ENCODE results near the gene SLC9A9. TPM values are rescaled to one million over a fixed set of nuclear protein-coding genes. Genes with fewer than 3 reads are reported as not detected.

SLC9A9 gene
- total RNA-seq, 1 donor from 2014 or later = 1.2 TPM

DNA sequence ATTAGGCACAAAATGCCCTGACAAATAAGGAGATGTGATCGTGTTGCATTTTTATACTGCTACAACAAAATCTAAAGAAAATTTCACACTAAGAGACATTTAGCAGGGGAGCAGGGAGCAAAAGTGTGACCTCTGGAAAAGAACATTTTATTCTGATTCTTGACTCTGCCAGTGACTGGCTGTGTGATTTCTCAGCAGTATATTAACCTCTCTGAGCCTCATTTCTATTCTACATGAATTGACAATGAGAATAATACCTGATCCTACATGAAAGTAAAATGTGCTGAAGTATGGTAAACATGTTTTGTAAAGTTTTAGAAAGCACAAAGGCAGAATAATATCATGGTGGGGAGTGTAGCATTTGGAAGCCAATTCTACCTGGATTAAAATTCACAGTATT, 273.3 kb downstream of the SLC9A9 start:
- DNase-seq (ENCODE audit: extremely low read depth, low read depth, low spot score) = no peak

DNA sequence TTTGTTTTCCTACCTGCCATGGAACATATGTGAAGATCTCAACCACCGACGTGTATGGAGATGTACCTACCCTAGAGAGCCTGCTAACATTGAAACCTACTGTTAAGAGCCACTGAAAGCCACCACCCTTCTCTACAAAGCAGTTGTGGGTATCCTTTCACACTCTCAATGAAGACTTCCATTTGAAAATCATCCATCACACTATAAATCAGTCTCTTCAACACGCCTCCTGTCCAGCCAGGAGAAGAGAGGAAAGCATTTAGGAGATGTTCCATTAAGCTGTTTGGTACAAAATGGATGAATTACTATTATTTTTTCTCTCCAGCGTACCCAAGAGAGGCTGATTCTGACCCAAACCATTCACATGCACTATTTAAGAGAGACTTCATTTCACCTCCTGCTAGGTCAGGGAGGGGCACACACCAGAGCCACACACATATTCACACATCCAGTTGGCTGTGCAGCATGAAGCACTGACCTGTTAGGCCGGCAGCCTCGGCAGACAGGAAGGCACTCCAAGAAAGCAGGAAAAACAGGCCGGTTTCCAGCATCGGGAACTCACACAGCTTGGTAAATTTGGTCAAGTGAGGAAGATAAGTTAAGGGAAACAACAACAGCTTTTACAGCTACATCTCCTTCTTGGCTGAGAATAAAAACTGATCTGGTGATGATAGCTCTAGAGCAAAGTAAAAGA, 274.5 kb downstream of the SLC9A9 start:
- DNase-seq (ENCODE audit: extremely low read depth, low read depth, low spot score) = no peak

DNA sequence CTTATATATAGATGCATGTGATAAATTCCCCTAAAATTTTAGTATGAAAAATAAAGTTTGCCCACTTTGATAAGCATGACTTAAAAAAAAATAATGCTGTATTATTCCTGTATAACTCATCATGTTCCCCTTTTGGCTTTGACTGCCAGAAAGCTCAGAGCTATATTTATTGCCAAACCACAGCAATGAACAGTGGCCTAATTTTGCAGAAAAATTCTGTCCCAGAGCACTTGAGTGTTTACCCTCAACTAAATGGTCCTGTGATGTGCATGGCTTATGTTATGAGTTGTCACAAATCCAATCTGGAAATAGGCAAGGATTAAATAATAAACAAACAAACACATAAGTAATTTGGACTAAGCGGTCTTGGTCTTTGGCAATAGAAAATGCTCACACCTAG, 276.7 kb downstream of the SLC9A9 start:
- no peak for DNase-seq (ENCODE audit: extremely low read depth, low read depth, low spot score)

DNA sequence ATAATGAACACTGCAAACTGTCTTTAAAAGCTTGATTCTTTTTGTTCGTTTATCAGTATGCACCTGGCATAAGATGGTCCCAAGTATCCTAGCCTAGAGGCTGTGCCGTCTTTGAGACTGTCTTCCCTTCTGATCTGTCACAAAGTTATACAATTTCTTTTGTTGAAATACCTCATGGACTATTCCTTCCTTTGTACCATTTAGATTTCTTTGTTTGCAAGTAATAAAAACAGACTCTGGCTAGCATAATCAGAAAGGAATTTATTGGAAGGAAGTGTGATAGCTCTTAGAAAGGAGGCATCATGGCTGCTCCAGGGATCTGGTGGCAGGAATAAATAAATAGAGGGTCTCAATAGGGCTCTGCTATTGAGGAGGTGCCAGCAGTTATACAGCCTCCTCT, 280.4 kb downstream of the SLC9A9 start:
- peak; percentile 20 for DNase-seq (ENCODE audit: extremely low read depth, low read depth, low spot score)

DNA sequence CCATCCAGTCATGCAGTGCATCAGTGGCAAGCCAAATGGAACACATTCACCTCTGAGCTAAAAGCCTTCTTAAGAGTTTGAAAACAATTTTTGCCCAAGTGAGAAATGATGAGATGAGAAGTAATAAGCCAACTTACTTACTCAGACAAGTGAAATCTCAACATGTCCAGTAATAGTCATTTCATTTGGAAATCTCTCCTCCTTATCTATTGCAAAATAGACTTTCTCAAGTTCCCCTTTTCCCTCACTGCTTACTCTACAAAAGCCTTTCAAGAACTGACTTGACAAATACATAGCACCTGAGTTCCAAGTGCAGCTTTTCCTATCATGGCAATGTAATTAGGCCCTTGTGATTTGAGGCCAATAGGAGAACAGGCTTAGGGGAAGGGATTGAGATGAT, 282.3 kb downstream of the SLC9A9 start:
- DNase-seq (ENCODE audit: extremely low read depth, low read depth, low spot score) = no peak

DNA sequence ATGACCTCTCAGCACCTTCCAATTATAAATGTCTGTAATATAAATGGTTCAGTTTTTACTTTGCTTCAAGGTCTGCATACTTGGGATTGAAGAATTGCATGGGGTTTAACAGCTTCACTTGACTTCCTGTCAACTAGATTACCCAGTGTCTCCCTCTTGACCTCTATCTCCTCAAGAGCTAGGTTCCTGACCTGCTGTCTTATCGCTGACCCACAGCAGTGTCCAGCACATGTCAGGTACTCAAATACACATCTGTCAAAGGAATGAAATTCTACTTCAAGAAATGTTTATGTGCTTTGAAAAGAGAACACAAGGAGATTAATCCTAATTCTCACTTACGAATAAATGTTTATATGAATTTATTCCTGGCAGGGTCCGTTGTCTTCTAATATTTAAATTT, 284.5 kb downstream of the SLC9A9 start:
- no peak for DNase-seq (ENCODE audit: extremely low read depth, low read depth, low spot score)

DNA sequence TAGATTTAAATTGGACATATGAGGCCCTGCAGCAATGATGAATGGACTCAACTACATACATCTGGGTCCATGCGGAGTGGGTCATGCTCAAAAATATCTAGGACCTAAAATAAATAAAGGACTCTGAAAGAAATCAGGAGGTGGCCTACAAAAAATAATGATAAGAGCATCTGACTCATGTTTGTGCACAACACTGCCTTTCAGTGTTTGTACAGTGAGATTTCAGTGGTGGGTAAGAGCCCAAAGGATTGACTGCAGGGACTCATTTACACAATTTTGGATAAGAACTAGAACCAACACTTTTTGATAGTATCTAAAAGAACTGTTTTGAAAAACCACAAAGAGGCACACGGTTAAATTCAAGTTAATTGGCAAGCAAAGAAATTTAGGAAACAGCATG, 285.5 kb downstream of the SLC9A9 start:
- DNase-seq (ENCODE audit: extremely low read depth, low read depth, low spot score) = no peak

DNA sequence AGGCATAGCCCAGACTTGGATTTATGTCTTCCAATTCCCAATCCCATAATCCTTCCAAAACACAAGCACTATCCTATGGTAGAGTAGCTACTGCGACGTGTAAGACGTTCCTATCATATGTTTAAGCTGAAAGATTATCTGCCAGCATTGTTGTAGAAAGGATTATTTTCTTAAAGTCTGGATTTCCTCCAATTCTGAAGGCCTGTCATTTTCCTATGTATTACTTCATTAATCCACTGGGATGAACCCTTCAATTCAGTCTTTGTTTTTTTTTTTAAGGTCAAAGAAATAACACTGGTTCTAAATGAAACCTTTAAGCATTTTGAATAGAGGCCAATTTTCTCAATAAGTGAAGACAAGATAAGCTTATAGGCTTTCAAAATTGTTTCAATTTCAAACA, 289.0 kb downstream of the SLC9A9 start:
- DNase-seq (ENCODE audit: extremely low read depth, low read depth, low spot score) = no peak

DNA sequence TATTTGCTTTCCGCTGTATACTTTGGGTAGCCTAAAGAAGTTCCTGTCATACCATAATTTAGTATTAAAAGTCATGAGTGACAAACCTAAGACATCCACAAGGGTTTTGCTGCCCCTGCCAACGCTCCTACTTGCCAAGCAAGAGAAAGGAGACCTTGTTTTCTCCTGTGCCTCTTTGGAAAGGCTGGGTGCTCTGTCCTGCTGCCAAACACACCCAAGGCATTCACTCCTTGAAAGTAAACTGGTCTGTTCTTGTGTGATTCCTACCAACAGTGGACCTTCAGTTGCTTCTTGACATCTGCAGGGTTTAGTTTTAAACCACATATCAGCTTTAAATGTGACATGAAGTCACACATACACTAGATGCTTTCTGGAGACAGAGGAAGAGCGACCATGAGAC, 295.4 kb downstream of the SLC9A9 start:
- DNase-seq (ENCODE audit: extremely low read depth, low read depth, low spot score) = no peak

DNA sequence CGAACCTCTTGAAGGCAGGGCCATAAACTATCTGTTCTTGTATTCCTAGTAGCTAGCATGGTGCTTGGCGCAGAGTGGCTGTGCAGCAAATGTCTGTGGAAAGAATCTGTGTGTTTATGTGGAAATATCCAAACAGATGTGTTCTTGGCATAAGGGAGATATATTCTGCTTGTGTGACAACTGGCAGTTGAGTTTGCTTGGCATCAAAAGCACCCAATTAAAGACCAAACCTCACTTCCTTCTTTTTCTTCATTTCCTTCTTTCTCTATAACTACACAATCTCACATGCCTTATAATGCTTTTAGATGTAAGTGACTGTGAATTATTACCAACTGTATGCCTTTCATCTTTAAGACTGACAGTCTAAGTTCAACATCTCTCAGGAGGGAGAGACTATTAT, 296.5 kb downstream of the SLC9A9 start:
- no peak for DNase-seq (ENCODE audit: extremely low read depth, low read depth, low spot score)

DNA sequence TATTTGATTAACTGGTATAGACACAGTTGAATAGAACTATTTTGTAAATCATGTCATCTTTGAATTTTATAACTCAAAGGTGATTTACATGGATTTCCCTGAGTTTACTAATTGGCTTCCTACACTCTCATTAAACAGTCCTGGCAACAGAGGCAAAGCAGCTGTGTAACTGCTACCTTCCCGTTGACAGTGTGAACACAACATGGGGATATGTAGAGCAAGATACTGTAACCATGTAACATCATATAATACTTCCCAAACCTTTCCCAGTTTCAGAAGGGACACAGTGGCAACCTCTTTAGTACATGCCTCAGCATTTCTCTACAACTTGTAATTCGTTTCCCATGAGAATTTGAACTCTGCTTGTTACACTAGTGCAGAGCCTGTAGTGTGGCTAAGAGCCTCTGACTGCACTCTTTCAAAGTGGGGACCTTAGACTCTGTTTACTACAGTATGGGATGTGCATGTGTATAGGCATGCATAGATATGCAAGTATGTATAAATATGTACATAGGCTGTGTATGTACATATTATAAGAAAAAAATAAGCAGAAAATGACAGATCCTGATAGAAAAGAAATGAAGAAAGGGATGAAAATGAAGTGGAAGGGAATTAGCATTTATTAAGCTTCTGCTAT, 299.3 kb downstream of the SLC9A9 start:
- no peak for DNase-seq (ENCODE audit: extremely low read depth, low read depth, low spot score)

DNA sequence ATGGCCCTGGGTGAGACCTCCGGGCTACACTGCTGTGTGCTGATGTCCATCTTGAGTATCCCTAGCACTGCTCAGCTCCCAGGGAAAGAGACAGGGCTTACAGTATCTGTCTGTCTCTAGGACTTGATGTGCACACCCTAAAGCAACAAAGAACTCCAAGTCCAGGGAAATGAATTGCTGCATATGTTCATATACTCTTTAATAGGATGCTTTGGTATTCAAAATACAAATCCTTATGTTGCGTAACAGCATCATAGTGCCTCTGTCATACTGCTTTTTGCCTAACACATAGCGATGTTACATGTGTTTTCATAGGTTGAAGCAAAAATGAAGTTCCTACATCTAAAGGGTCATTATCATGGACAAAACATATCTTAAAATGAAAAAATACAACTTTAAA, 299.9 kb downstream of the SLC9A9 start:
- no peak for DNase-seq (ENCODE audit: extremely low read depth, low read depth, low spot score)

DNA sequence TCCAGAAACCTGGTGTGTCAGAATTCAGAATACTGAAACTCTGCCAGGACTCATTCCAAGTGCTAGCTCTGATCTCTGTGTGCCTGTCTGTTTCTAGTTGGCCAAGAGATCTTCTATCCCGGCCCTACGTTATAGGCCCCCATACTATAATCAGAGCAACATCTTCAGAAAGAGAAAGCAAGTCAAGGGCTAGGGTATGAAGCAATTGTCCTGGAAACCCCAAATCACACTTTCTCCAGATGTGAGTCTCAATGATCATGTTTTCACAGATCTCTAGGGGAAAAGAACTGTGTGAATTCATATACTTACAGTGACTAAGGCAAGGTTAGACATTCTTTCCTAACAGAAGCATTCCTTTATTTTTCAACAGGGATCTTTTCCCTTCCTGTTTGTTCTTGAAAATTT, 309.7 kb downstream of the SLC9A9 start:
- DNase-seq (ENCODE audit: extremely low read depth, low read depth, low spot score) = no peak

DNA sequence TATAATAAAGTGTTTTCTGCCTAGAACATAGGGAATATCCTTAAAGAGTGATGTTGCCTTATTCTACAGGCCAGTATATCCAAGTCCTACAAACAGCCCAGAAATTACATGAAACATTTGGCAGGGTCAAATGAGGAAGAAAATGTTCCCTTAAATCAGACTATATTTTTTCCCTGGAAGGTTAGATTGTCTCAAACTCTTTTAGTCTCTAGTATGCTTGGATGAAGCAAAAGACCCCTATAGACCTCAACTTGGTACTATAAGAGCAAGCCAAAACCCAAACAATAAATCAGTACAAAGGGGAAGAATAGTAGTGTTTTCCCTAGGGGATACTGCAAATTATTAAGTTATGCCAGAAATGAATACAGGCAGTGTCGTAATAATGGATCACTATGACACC, 310.2 kb downstream of the SLC9A9 start:
- DNase-seq (ENCODE audit: extremely low read depth, low read depth, low spot score) = no peak

DNA sequence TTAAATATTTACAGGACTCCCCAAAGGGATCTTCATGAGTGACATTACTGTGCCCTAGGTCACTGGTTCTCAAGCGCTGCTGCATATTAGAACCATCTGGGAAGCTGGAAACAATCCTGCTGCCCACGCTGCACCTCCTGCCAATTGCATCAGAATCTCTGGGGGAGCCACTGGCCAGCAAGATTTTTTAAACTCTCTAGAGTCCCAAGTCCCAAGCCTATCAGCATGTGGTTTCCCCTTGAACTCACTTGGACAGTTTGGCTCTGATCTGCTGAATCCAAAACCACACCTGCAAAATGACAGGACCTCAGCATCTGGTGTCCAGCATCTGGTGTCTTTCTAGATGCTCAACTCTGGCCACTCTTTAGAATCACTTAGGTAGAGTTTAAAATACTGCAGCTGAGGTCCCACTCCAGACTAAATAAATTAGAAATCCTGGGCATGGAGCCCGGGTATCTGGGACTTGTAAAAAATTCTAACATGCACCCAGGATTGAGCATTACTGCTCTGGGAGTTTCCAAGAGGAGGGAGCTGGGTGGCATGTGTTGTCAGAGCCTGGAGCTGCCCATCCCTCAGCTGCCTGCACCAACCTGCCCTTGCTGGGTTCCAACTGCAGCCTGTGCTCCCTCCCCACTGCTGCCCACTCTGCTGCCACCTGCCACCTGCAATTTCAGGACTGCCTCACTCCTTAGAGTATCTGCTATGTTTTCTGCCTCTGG, 311.3 kb downstream of the SLC9A9 start:
- no peak for DNase-seq (ENCODE audit: extremely low read depth, low read depth, low spot score)

DNA sequence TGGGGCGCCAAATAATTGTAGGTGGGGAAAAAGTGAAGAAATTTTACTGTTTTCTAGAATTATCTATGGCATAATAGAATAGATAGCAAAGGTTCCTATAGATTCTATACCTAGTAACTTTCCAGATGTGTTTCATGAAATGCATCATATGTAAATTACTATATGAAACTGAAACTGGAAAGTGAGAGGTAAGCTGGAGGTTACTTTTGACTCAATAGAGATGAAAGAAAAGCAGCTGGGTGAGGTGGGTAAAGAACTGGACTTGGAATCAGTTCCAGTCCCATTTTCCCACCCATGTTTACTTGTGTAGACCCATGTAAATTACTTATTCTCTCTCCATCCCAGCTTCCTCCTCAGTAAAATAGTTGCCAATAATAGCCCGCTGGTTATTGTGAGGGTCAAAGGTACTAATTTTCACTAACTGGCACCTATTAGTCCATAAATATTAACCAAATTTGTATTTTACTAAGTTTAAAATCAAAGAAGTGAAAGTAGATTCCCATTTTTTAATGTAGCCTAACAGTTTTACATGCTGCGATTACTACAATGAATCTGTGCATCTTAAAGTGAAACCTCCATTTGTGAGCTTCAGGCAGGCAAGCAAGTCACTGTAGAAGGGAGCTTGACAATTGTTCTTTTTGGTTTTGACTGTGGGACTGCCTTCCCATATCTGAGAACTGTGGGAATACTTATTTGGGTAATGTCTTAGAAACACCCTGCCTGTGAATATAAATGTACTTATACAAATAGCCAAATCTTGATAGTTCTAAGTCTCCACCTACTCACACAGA, 312.1 kb downstream of the SLC9A9 start:
- DNase-seq (ENCODE audit: extremely low read depth, low read depth, low spot score) = no peak

DNA sequence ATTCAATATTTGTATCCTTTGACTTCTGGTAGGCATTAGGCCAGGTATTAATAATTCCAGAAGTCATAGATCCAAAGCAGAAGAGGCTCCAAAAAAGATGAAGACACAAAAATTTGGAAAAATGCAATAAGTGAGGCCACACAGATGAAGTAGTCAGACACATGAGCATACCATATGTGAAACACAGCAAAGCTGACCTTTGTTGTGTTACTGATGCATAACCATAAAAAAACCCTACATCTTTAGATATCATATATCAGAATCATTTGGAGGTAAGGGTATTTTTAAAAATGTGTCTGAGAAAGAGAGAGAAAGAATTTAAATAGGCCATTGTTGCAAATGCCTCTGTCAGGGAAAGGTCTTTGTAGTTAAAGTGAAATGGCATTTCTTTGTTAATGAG, 314.9 kb downstream of the SLC9A9 start:
- DNase-seq (ENCODE audit: extremely low read depth, low read depth, low spot score) = no peak

DNA sequence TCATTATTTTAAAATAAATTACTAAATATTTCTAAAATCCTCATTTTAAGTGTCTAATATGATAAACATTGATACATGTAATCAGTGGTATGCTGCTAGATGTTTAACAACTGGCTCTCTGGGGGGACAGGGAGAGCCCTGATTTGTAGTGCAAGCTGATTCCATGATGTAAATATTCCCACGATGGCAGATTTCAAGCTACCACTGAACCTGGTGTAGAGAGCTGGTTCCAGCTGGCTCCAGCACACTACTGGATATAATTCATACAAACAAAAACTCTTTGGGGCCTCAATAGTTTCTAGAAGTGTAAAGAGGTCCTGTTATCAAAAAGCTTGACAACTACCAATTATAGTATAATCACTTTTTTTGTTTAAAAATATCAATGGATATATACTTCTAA, 316.2 kb downstream of the SLC9A9 start:
- no peak for DNase-seq (ENCODE audit: extremely low read depth, low read depth, low spot score)

DNA sequence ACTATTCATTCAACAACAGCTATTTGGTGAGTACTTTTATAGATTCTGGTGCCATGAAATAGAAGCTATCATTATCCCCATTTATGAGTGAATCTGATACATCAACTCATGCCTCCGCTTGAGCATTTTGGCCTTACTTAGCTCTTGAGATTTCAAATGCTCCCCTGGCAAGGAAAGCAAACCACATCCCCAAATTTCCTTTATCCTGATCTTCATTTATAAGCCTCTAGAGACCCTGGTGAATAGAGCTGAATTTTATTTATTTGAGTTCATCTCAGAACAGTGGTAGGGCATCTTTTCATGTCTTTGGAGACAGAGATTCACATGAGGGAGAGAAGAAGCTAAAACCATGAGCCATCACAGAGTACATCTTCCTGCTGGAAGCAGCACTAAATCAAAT, 317.2 kb downstream of the SLC9A9 start:
- no peak for DNase-seq (ENCODE audit: extremely low read depth, low read depth, low spot score)

DNA sequence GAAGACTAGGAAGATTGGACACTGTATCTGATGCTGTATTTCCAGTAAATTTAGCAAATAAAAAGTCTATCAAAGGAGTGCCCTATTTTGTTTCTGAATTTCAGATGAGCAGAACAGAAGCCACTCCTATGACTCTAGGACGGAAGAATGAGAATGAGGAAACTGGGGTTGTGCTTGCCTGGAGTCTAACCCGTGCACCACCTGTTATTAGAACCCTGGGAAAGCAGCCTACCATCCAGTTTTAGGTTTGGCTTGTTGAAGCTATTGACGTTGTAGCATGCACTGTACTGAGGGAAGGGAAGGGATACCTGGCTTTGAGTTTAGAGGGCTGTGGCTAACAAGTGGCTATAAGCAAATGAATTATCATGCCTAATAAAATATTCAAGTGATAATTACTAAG, 318.5 kb downstream of the SLC9A9 start:
- no peak for DNase-seq (ENCODE audit: extremely low read depth, low read depth, low spot score)

DNA sequence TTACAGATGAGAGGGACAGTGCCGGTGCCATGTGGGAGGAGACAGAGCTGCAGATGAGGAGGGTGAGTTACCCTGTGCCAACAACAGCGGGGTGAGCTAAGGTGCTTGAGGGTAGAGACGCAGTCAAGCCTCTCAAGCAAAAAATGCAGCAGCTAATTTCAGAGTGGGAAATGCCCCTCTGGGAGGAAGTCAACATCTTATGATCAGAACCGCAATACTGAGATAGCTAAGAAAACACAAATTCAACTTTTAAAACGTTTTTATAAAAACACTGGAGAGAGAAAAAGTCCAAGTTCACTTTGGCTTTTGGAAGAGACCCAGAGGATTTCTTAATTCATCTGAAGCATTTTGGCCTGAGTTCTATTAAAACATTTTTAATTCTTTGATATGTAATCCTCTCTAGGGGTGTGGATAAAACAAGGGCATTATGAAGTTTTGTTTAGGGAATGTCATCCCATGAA, 319.2 kb downstream of the SLC9A9 start:
- no peak for DNase-seq (ENCODE audit: extremely low read depth, low read depth, low spot score)

Measured in glomerular endothelial cell (primary cell).